ENCODE results near the gene MAEL.

DNA sequence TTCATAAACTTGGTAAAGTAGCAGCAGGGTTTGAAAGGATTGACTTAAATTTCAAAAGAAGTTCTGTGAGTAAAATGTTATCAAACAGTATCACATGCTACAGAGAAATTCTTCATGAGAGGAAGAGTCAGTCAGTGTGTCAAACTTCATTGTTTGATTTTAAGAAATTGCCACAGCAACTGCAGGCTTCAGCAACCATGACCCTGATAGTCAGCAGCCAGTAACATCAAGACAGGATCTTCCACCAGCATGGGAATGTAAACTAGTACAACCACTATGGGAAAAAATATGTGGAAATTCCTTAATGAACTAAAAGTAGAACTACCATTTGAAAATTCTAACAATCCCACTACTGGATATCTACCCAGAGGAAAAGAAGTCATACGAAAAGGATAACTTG, 11.5 kb downstream of the MAEL start:
- TF ChIP-seq FOXM1 (IDR thresholded peaks at IDR 0.05; ENCODE audit: low read depth): no peak
- TF ChIP-seq, protein P1, sequence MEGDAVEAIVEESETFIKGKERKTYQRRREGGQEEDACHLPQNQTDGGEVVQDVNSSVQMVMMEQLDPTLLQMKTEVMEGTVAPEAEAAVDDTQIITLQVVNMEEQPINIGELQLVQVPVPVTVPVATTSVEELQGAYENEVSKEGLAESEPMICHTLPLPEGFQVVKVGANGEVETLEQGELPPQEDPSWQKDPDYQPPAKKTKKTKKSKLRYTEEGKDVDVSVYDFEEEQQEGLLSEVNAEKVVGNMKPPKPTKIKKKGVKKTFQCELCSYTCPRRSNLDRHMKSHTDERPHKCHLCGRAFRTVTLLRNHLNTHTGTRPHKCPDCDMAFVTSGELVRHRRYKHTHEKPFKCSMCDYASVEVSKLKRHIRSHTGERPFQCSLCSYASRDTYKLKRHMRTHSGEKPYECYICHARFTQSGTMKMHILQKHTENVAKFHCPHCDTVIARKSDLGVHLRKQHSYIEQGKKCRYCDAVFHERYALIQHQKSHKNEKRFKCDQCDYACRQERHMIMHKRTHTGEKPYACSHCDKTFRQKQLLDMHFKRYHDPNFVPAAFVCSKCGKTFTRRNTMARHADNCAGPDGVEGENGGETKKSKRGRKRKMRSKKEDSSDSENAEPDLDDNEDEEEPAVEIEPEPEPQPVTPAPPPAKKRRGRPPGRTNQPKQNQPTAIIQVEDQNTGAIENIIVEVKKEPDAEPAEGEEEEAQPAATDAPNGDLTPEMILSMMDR (IDR thresholded peaks at IDR 0.05): no peak

Measured in SK-N-SH (cell line).